KOPT-K1 (cell line): ENCODE results near the gene HSPA6.
"Not testable (repeated sequence)": the region's sequence is repeated elsewhere in the genome, so short reads cannot be mapped to it uniquely, and the experiment has no call there.

Source experiments
- H3K27ac ChIP-seq: fragments of 200-600 bp; sonication (generic); 2 replicates; pipeline ENCODE4 v1.5.1; 2016; ENCODE audit warnings: antibody characterized with exemption, mild to moderate bottlenecking, low read depth, low read length; ENCODE audit not compliant: poor library complexity, severe bottlenecking
- H3K36me3 ChIP-seq: fragments of 200-600 bp; sonication (generic); 2 replicates; pipeline ENCODE4 v1.5.1; 2017; ENCODE audit warnings: antibody characterized with exemption, mild to moderate bottlenecking, low read length, moderate library complexity; ENCODE audit not compliant: insufficient read depth
- H3K9me3 ChIP-seq: fragments of 200-600 bp; sonication (generic); 2 replicates; pipeline ENCODE4 v1.5.1; 2017; ENCODE audit warnings: antibody characterized with exemption, low read length, mild to moderate bottlenecking; ENCODE audit not compliant: insufficient read depth, poor library complexity, severe bottlenecking

HSPA6 gene

GRCh38 chr1:161498646-161499045, 25.7 kb upstream of the HSPA6 start:
- H3K27ac ChIP-seq: no peak overlapping the region
- no peaks in the 10 kb centered on the region for H3K9me3 ChIP-seq
- no peaks in the 10 kb centered on the region for H3K36me3 ChIP-seq

DNA sequence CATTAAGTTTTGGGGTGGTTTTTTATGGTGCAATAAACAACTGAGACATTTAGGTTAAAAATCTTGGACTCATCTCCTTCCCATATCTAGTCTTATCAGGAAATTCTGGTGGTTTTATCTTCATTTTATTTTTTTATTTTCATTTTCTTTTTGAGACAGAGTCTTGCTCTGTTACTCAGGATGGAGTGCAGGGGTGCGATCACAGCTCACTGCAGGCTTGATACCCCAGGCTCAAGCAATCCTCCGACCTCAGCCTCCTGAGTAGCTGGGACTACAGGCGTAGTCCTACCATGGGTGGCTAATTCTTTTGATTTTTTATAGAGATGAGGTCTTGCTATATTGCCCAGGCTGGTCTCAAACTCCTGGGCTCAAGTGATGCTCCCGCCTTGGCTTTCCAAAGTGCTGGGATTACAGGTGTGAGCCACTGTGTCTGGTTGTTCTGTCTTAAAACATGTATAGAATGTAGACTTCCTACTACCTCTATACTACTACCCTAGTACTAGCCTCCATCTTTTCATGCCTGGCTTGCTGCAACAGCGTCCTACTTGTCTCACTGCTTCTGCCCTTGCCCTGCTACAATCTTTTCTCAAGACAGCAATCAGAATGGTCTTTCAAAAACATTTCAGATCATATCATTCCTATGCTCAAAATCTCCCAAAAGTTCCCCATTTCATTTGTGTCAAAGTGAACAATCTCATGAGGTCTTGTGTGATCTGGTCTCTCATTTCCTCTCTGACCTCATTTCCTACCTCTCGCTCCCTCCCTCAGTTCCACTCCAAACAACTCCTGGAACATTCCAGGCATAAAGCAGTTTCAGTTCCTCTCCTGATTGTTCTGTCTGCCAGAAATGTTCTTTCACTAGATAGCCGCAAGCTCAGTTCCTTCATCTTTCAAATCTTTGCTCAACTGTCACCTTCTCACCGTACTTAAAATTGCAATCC, 25.0 kb upstream of the HSPA6 start:
- H3K9me3 ChIP-seq: no peaks in the 10 kb centered on the region
- no peaks in the 10 kb centered on the region for H3K36me3 ChIP-seq
- H3K27ac ChIP-seq: no peak overlapping the region

- H3K9me3 ChIP-seq: no peaks in the 10 kb centered on the region
- no peak overlapping the region for H3K27ac ChIP-seq
- H3K36me3 ChIP-seq: no peaks in the 10 kb centered on the region
Observed at GRCh38 chr1:161501234-161501633, 23.1 kb upstream of the HSPA6 start.

- Histone ChIP-seq H3K36me3 (no peaks in the 10 kb centered on the region), H3K9me3 (no peaks in the 10 kb centered on the region), H3K27ac (no peak overlapping the region)
Observed at GRCh38 chr1:161502181-161502580, 22.2 kb upstream of the HSPA6 start.

DNA sequence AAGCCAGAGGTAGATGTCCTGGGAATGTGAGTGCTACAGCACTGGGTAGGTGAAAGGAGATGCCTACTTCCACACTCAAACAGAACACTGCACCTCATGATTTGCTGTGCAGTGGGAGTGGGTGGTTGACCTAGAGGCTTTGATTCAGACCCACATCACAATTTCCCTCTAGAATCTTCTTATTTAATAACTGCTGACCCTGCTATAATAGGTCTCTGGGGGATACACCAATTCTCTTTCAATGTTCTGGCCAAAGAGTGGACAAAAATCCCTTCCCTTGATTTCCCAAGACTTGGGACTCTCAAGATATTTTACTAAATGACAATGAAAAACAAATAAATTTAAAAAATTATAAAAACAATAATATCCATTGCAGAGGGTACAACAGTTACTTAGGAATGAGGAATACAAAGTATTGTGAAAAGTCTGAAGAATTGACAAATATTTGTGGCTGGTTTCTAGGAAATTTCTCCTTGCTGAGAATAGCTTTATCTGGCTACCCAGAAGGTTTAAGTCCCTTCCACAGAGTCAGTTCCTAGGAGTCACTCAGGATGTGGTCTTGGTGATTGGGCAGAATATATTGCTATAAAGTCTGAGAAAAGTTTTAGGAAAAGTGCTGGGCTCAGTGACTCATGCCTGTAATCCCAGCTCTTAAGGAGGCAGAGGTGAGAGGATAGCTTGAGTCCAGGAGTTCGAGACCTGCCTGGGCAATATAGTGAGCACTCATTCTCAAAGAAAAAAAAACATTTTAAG, 21.5 kb upstream of the HSPA6 start:
- H3K36me3 ChIP-seq: no peaks in the 10 kb centered on the region
- H3K9me3 ChIP-seq: no peaks in the 10 kb centered on the region
- H3K27ac ChIP-seq: no peak overlapping the region

DNA sequence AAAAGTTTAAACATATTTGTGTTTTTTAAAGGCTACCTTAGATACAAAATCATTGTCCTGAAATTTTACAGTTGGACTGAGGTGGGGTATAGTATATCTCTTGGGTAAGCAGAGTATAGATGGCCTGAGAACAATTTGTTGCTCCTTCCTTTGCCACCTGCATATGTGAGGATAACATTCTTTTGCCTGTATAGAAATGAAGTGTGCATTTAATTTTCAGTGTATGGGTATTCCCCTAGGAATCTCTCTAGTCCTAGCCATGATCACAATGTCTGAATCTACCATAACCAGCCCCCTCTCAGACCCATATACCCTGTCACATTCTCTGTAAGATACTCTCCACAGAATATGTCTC, 21.0 kb upstream of the HSPA6 start:
- H3K36me3 ChIP-seq: no peaks in the 10 kb centered on the region
- no peak overlapping the region for H3K27ac ChIP-seq
- no peaks in the 10 kb centered on the region for H3K9me3 ChIP-seq

DNA sequence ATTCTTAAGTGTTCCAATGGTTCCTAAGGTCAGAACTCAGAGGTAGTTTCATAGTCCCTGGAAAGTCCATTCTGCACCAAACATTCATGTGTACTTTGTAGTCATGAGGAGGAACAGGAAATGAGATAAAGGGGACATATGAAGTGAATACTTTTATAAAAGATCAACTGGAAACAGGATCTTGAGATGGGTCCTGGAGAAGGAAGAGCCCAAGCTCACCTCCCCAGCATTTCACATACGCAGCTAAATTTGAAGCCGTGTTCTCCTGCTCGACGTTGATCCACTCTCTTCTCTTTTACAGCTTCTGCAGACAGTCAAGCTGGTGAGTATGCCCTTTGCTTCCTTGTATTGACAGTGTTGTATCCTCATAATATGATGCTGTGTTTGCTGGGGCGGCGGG, 18.7 kb upstream of the HSPA6 start:
- H3K27ac ChIP-seq: no peak overlapping the region
- H3K36me3 ChIP-seq: no peaks in the 10 kb centered on the region
- H3K9me3 ChIP-seq: no peaks in the 10 kb centered on the region

DNA sequence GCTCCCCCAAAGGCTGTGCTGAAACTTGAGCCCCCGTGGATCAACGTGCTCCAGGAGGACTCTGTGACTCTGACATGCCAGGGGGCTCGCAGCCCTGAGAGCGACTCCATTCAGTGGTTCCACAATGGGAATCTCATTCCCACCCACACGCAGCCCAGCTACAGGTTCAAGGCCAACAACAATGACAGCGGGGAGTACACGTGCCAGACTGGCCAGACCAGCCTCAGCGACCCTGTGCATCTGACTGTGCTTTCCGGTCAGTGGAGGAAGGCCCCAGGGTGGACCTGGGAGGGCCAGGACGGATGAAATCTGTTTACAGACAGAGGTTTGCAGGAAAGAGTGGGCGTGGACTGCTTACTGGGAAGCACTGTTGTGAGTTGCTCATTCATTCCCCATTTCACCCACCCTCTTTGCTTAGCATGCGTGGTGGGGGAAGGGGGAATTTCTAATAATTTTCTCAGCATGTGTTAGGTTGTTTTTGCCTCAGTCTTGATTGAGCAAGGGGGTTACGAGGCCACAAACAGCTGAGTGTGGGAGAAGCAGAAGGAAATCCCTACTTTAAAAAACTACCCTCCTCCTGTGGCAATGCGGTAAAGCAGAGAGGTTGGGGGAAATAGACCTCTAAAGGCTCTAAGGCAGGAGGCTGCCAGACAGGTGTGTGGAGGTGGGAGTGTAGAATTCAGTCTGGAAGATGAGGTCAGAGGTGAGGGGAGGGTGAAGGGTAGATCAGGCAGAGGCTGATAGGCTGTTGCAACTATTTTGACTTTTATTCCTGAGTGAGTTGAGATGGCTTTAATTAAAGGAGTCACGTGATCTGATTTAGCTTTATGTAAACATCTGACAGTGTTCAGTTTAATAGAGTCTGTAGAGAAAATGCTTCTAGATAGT, 17.8 kb upstream of the HSPA6 start:
- H3K9me3 ChIP-seq: no peaks in the 10 kb centered on the region
- H3K27ac ChIP-seq: no peak overlapping the region
- H3K36me3 ChIP-seq: no peaks in the 10 kb centered on the region

- Histone ChIP-seq H3K36me3 (no peaks in the 10 kb centered on the region), H3K27ac (no peak overlapping the region), H3K9me3 (no peaks in the 10 kb centered on the region)
Observed at GRCh38 chr1:161510477-161510876, 13.9 kb upstream of the HSPA6 start.

DNA sequence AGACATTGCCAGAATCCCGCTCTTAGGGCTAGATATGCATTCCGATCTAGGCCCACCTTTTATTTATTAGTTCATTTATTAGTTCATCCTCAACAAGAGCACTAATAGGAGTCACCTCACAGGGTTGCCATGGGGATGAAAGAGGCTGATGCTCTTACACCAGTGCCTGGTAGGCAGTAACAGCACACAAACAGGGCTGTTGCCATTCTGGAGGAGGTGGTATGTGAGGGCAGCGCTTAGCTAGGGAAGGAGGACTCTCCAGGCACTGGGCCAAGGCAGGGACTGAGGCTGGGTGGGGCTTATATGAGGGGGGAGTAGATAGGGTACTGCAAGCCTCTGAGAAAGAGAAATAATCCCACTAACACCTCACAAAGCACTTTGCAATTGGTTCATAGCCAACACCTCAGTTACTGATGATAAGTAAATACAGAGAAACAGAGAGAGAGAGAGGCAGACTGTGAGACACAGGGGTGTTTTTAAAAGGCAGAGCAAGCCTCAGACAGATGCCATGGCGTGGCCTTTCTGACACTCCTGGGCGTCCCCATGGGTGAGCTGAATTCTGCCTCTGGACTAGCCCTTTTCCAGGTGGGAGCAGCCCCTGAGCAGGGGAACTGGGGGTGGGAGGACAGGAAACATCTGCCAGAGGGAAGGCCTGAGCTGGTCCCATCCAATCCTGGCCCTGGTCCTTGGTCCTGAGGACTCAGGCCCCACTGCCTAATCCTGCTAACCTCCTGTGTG, 13.2 kb upstream of the HSPA6 start:
- Histone ChIP-seq H3K36me3 (no peaks in the 10 kb centered on the region), H3K27ac (no peak overlapping the region), H3K9me3 (no peaks in the 10 kb centered on the region)

DNA sequence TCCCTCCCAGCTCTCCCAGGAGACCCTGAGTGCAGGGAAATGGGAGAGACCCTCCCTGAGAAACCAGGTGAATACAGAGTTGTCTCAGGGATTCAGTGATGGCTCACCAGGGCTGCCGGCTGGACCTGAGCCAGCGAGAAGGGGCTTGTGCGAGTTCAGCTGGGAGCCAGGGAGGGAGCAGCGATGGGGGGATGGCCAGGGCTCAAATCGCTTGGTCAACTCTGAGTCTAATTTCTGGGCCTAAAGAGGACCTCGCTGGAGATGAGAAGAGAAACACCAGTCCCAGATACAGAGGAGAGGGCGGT, 12.6 kb upstream of the HSPA6 start:
- Histone ChIP-seq H3K27ac (no peak overlapping the region), H3K9me3 (no peaks in the 10 kb centered on the region), H3K36me3 (no peaks in the 10 kb centered on the region)

DNA sequence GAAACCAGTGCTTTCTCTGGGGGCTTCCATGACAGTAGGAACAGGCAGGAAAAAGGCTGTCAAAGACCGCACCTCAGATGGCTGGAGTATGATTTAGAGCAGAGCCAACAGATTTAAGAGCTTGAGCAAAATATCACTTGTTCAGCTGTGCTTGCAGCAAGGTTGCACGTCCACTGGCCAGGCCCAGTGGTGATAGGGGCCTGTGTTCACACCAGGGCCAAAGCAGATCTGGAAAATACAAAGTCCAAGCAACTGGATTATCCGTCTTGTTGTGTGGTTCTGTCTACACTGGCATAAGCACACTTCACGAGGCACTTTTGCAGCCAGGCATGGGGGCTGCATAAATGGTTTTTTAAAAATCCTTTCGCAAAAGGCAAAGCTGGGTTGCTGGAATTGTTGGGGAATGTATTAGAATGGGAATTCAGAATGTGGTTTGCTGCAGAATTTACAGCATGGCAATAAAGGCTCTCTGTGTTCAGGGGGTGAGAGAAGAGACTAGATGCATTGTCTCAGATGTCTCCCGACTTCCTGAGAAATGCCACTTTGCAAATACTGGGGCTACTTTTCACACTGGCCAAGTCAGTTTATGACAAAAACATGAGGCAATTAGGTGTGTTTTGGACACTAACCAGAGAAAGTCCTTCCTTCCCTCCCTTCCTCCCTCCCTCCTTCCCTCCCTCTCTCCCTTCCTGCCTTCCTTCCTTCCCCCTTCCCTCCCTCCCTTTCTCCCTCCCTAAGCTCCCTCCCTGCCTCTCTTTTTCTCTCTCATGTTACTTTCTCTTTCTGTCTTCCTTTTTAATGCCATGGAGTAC, 11.5 kb upstream of the HSPA6 start:
- H3K9me3 ChIP-seq, H3K36me3 ChIP-seq, H3K27ac ChIP-seq: not testable (repeated sequence)

GRCh38 chr1:161513448-161513780, 10.9 kb upstream of the HSPA6 start:
- not testable (repeated sequence) for H3K36me3 ChIP-seq, H3K27ac ChIP-seq, H3K9me3 ChIP-seq

- not testable (repeated sequence) for H3K27ac ChIP-seq, H3K36me3 ChIP-seq, H3K9me3 ChIP-seq
Observed at GRCh38 chr1:161513953-161514352, 10.4 kb upstream of the HSPA6 start.
